Activated naive CD8-positive, alpha-beta T cell treated with anti-CD3 and anti-CD28 coated beads for 36 hours (primary cell): Measurements from ENCODE around the gene SLC38A4. TPM values are rescaled to one million over a fixed set of nuclear protein-coding genes. Genes with fewer than 3 reads are reported as not detected.

ENCODE experiments used
- DNase-seq: peaks from one replicate; pipeline ENCODE4 v3.0.0; 2021
- H3K27ac Mint-ChIP-seq: one replicate; pipeline ENCODE4 v1.8.0; 2022; ENCODE audit warnings: mild to moderate bottlenecking, moderate library complexity, mixed read lengths
- H3K27me3 Mint-ChIP-seq: one replicate; pipeline ENCODE4 v1.8.0; 2022; ENCODE audit warnings: mild to moderate bottlenecking, mixed read lengths
- H3K36me3 Mint-ChIP-seq: one replicate; pipeline ENCODE4 v1.8.0; 2021; ENCODE audit warnings: mild to moderate bottlenecking, mixed read lengths
- H3K4me1 Mint-ChIP-seq: one replicate; pipeline ENCODE4 v1.8.0; 2021; ENCODE audit warnings: mixed read lengths
- H3K4me3 Mint-ChIP-seq: one replicate; pipeline ENCODE4 v1.8.0; 2022; ENCODE audit warnings: mild to moderate bottlenecking, moderate library complexity, mixed read lengths
- H3K9me3 Mint-ChIP-seq: one replicate; pipeline ENCODE4 v1.8.0; 2022; ENCODE audit warnings: mixed read lengths
- total RNA-seq, 2 experiments: library from RNA; stranded (reverse); gene quantifications; one replicate each; pipeline ENCODE4 v1.2.3, GENCODE V29; 2021

SLC38A4 gene
- total RNA-seq, 2 experiments from 2014 or later, result not detected

DNA sequence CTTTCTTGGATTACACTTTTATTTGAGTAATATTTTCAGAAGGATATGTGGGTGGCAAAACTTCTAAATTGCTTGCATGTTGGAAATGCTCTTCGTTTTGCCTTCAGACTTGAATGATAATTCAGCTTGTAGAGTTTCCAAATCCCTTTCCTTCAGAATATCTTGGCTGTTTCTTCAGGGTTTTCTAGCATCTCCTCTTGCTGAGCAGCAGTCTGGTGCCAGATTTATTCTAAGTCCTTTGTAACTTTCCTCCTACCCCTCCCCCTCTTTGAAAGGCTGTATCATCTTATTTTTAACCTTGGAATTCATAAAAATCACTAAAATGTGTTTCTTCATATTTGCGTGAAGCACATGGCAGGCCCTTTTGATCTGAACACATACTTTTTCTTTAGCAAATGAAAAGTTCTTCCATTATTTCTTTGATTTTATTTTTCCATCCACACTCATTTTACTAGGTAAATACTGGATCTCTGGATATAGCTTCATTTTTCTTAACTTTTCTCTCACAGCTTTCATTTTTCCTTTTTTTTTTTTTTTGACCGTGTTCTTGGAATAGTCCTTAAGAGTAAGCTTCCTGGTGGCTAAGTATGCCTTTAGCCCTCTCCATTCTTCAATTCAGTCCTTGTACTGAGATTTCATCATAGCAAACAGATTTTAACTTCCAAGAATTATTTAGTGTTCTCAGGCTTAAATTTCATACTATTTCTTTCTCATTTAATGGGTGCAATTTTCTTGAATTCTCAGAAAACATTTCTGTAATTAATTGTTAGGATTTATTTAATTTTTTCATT is 102.0 kb downstream of the SLC38A4 start:
- H3K36me3 Mint-ChIP-seq, result peaks cover 1% of the 10 kb centered on the region
- DNase-seq, result no peak
- peaks cover 3% of the 10 kb centered on the region for H3K9me3 Mint-ChIP-seq
- H3K4me3 Mint-ChIP-seq, result no peak overlapping the region
- H3K4me1 Mint-ChIP-seq, result peaks cover 10% of the 10 kb centered on the region
- H3K27me3 Mint-ChIP-seq, result no peaks in the 10 kb centered on the region
- H3K27ac Mint-ChIP-seq, result no peak overlapping the region

DNA sequence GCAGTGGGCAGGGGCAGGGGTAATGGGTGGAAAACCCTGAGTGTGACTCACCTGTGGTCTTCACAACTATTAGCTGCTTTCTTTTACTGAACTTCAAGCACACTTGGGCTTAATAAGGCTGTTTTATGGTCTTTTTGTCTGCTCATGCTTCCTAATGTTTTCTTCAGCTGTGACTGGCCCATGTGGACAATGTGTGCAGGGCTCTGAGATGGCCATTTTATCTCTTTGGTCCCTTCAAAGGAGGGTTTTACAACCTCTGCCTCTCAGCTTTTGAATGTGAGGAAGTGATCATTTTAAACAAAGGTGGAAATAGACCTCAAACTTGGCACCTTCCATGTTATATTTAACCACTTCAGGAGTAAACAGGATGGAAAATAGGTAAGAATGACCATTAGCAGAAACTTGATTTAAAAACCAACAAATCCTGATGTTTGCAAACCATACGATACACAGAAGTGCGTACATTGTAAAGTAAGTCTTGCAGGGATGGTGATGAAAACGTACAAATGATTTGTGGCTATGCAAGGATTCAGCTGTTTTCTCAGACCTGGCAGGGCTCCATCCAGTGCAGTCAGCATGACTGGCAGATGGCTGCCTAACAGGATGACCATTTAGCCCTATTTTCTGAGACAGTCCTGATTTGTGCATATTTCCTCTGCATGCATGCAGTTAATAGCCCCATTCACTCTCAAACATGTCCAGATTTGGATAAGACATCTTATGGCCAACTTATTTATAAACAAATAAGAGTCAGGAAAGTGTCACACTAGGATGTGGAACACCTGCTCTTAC is 103.2 kb downstream of the SLC38A4 start:
- peaks cover 3% of the 10 kb centered on the region for H3K9me3 Mint-ChIP-seq
- no peak overlapping the region for H3K4me3 Mint-ChIP-seq
- no peak for DNase-seq
- H3K4me1 Mint-ChIP-seq, result peaks cover 10% of the 10 kb centered on the region
- no peaks in the 10 kb centered on the region for H3K27me3 Mint-ChIP-seq
- H3K36me3 Mint-ChIP-seq, result peaks cover 1% of the 10 kb centered on the region
- H3K27ac Mint-ChIP-seq, result no peak overlapping the region

- H3K4me1 Mint-ChIP-seq, result no peaks in the 10 kb centered on the region
- no peaks in the 10 kb centered on the region for H3K27me3 Mint-ChIP-seq
- no peak for DNase-seq
- peaks cover 12% of the 10 kb centered on the region for H3K9me3 Mint-ChIP-seq
- H3K27ac Mint-ChIP-seq, result no peak overlapping the region
- no peak overlapping the region for H3K4me3 Mint-ChIP-seq
- peaks cover 4% of the 10 kb centered on the region for H3K36me3 Mint-ChIP-seq
Measured at GRCh38 chr12:46718495-46718894, 107.3 kb downstream of the SLC38A4 start.

DNA sequence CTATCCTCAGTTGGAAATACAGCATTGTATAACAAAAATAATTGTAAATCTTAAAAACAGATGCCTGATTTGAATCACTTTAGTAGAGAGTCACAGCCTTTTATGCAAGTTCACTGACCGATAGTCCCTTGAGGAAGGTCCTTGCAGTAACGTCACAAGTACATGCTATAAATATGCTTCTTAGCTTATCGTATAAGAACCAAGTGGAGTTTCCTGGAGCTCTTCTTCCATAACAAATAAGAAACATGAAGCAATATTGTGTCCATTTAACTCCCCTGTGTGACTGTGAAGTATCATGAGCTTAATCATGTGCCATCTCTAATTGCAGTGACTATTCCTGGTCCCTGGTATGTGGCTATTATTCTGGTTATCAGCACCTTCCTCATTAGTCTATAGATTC is 107.9 kb downstream of the SLC38A4 start:
- H3K4me3 Mint-ChIP-seq, result no peak overlapping the region
- peaks cover 4% of the 10 kb centered on the region for H3K36me3 Mint-ChIP-seq
- no peak for DNase-seq
- no peaks in the 10 kb centered on the region for H3K4me1 Mint-ChIP-seq
- no peak overlapping the region for H3K27ac Mint-ChIP-seq
- H3K9me3 Mint-ChIP-seq, result peaks cover 17% of the 10 kb centered on the region
- H3K27me3 Mint-ChIP-seq, result no peaks in the 10 kb centered on the region

DNA sequence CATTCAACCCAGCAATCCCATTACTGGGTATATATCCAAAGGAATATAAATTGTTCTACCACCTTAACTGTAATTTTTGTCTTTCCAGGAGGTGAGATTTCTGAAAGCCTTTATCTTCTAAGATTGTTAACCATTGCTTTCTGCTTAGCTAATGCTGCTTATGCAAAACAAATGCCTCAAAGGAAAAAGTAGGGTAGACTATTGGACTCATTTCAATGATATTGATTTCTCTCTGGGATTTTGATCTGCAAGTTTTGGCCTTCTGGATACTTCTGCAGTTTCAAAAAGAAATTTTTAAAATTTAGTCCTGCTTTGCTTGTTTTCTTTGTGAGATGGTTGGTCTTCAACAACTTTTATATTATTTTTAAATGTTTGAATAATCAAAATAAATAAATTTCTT is 108.6 kb downstream of the SLC38A4 start:
- H3K4me1 Mint-ChIP-seq, result no peaks in the 10 kb centered on the region
- peaks cover 4% of the 10 kb centered on the region for H3K36me3 Mint-ChIP-seq
- no peak overlapping the region for H3K4me3 Mint-ChIP-seq
- peaks cover 17% of the 10 kb centered on the region for H3K9me3 Mint-ChIP-seq
- H3K27me3 Mint-ChIP-seq, result no peaks in the 10 kb centered on the region
- DNase-seq, result no peak
- no peak overlapping the region for H3K27ac Mint-ChIP-seq
